Islet precursor cell (in vitro differentiated cells): Measurements from ENCODE around the gene EMB.
"Not testable (repeated sequence)": the region's sequence is repeated elsewhere in the genome, so short reads cannot be mapped to it uniquely, and the experiment has no call there.

Source experiments
- DNase-seq: peaks from one replicate; pipeline ENCODE4 v3.0.0-alpha.2; 2018

Gene EMB, protein sequence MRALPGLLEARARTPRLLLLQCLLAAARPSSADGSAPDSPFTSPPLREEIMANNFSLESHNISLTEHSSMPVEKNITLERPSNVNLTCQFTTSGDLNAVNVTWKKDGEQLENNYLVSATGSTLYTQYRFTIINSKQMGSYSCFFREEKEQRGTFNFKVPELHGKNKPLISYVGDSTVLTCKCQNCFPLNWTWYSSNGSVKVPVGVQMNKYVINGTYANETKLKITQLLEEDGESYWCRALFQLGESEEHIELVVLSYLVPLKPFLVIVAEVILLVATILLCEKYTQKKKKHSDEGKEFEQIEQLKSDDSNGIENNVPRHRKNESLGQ

DNA sequence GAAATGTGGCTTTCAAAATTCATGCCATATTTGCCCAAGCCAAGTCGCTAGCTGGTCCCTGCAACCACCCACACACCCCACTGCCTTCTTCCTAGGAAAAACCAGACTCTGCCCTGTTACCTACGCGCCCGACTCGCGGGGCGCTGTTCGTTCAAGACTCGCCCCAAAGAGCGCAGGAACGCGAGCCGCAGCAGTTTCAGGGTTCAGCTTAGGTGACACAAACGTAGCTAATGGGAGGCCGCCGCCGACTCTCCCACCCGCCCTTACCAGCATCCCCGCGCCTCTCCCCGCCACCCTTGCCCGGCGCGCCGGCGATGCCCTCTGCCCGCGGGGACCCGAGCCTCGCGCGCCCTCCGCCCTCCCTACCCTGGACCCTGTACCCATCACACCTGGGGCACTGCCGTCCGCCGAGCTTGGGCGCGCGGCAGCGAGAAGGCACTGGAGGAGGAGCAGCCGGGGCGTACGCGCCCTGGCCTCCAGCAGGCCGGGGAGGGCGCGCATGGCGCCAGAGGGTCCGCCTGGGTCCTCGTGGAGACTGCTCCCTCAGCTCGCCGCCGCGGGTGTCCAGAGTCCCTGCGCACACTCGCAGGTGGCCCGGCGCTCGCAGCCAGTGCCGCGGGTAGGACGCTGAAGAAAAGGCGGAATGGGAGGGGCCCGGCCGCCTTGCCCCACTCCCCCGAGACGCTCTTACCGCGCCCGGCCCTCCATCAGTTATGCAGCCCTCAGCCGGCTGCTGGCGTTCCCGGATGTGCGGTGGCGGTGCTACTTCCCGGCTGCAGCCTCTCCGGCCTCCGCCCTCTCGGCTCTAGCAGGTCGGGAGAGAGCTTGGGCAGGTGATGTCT lies at the start of gene EMB:
Gene EMB (minus strand): TSS at position 638 of the 842 bp plus-strand sequence. CDS start 137 bp downstream, at position 501.
- DNase-seq: peak; percentile 92

DNA sequence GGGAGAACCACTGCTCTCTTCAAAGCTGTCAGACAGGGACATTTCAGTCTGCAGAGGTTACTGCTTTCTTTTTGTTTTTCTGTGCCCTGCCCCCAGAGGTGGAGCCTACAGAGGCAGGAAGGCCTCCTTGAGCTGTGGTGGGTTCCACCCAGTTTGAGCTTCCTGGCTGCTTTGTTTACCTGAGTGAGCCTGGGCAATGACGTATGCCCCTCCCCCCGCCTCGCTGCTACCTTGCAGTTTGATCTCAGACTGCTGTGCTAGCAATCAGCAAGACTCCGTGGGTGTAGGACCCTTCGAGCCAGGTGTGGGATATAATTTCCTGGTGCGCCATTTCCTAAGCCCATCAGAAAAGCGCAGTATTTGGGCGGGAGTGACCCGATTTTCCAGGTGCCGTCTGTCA lies 48.4 kb upstream of the EMB start:
- not testable (repeated sequence) for DNase-seq

DNA sequence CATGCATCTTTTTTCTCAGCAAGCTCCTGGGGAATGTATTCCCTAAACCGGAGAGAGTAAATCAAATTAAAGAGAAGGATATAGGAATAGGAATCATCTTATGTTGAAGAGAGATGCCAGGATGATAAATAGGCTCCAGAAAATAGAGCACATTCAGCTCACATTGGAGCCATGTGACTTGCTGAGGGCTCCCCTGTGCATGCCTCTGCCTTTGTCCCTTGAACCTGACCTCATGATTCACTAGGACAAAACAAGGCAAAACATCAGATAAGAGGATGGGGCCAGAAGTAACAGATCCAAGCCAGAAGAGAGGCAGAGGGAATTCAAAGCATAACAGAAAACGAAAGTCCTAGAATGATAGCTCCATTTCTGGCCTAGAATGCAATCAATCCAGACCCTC lies 37.7 kb upstream of the EMB start:
- DNase-seq: not testable (repeated sequence)

- DNase-seq: no peak
Observed at GRCh38 chr5:50476549-50476948, 35.5 kb upstream of the EMB start.

GRCh38 chr5:50465015-50465414 lies 23.9 kb upstream of the EMB start:
- DNase-seq: not testable (repeated sequence)

GRCh38 chr5:50463726-50464125 lies 22.6 kb upstream of the EMB start:
- no peak for DNase-seq

DNA sequence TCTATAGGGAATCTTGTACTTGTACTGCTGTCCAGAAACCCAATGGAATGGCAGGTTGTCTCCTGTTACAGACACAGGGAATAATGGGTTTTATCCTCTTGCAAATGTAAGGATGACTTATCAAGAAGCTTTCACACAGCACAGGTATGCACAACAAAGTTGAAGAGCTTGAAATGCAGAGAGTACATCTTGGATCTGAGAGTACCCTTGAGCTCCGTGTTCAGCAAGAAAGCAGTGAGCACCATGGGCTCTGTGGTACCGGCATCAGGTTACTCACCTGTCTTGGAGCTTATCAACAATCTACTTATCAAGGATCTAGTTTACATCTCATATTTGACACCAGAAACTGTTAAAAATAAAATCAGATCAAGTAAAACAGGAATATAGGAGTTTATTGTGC lies 22.0 kb upstream of the EMB start:
- DNase-seq: no peak

DNA sequence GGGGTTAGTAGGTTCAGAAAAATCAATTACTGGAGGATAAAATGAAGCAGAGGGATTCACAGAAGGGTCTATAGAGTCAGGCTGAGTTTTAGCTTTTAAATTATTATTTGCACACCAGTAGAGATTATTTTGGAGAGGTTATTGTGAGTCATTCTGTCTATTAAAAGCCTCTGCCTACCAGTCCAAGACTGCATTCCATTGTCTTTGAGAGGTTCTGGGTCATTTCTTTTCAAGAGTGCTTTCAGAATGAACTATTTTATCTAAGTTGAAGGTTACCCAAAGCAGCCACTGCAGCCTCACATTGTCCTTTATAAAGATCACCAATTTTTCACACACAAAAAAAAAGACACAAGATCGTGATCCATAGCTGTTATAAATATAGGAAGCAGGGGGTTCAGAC lies 21.5 kb upstream of the EMB start:
- DNase-seq: not testable (repeated sequence)

DNA sequence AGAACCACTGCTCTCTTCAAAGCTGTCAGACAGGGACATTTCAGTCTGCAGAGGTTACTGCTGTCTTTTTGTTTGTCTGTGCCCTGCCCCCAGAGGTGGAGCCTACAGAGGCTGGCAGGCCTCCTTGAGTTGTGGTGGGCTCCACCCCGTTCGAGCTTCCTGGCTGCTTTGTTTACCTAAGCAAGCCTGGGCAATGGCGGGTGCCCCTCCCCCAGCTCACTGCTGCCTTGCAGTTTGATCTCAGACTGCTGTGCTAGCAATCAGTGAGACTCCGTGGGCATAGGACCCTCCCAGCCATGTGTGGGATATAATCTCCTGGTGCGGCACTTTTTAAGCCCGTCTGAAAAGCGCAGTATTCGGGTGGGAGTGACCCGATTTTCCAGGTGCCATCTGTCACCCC lies 17.3 kb upstream of the EMB start:
- DNase-seq: not testable (repeated sequence)

DNA sequence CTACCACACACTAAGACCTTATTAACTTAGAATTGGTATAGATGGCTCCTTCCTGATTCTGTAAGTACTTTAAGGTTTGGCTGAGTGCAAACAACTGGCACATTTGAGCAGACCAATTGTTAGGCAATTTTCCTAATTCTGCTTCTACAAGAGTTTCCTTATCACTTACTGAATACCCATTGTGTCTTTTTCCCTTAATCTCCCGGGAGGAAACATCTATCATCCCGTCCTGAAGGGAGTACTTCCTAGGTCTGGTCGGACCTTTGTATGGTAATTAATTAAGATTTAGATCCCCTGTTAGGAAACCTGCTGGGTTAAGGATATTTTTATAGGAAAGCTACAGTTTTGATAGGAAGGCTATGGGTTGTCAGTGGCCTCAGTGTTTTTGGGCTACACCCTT lies 8.2 kb upstream of the EMB start:
- DNase-seq: not testable (repeated sequence)

- DNase-seq: no peak
Observed at GRCh38 chr5:50447941-50448340, 6.9 kb upstream of the EMB start.

GRCh38 chr5:50447228-50447627 lies 6.1 kb upstream of the EMB start:
- DNase-seq: no peak

DNA sequence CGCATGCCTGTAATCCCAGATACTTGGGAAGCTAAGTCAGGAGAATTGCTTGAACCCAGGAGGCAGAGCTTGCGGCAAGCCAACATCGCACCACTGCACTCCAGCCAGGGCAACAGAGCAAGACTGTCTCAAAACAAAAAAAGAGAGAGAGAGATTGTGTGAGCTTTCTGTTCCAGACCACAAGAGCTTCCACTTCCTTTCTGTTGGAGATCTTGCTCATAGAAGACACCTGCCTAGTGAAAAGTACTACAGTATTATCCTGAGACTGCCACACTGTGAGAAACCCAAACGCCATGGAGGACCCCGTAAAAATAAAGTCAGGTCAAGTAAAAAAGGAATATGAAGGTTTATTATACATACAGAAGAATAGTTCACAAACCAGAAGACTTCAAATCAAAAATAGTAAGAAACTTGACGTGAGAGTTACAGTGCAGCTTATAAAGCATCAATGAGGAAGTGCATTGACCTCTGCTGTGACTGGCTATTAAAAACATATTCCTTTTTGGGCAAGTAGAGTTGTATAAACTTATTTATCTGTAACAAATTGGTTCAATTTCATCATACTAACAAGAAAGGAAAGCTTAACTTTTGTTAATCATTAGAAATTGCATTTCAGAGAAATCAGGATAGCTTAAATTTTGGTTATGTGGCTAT lies 4.3 kb upstream of the EMB start:
- no peak for DNase-seq

- DNase-seq: not testable (repeated sequence)
Observed at GRCh38 chr5:50442559-50443539, 1.8 kb upstream of the EMB start.

DNA sequence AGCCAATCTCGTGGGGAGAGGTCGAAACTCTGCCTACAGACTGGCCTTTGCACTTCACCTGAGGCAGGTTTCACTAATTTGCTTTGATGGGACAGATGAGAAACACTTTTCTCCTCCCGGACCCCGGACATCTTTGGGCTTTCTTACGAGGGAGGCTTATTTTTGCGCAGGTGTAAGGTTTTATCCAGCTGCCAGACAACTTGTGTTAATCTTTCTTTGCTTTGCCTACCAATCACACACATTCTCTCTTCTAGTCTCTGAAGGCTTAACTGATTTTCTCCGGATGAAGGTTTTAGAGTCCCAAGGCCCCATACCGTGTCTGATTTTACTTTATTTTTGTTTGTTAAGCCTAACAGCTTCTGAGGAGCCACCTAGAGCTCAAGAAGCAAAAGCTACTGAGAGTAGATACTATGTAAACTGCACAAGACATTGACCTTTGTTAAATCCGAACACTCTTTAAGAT lies 436 bp upstream of the EMB start:
- DNase-seq: no peak

GRCh38 chr5:50439221-50439620 lies 1.9 kb downstream of the EMB start:
- no peak for DNase-seq

DNA sequence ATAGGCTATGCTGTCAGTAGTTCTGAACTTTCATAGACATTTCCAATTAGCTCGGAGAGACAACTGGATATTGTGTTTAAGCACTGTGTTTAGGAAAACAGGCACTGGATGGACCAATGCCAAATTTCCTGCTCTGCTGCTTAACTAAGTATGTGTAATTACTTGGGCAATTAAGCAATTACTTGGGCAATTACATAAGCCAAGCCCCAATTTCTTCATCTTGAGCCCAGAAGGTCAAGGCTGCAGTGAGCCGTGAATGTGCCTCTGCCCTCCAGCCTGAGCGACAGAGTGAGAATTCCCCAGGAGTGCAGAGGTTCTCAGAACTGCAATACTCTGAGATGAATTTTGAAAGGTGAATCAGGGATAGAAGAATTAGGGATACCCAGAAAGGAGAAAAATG lies 3.0 kb downstream of the EMB start:
- DNase-seq: not testable (repeated sequence)

- no peak for DNase-seq
Observed at GRCh38 chr5:50435168-50435567, 5.9 kb downstream of the EMB start.

DNA sequence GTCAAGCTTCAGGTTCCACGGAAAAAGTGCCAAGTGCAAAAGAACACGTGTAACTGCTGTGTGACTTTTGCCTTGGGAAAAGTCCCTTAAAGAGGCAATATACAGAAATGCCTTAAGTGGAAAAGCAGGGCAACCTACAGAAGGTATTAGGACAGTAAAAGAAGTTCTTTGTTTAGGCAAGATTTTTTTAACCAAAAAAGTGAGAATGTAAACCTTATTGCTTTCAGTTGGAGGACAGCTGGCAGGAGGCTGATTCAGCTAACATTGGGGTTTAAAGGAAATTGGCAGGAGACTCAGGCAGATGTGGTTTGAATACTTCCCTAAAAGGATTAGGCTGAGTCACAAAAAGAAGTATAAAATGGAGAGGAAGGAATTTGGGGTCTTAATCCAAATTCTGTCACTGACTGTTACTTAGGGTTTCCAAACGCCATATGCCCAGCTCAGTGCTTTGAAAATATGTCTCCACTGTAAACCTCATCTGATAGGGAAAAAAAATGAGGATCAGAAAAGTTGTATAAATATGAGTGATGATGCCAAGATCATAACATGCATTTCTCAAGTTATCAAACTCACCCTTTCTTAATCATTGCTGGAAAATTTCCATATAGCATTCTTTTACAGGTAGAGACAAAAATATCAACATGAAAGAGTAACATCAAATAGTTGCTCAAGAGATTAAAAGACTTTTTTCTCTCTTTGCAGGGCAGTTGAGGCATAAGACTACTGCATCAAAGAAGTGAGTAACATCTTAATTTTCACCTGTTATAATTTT lies 9.8 kb downstream of the EMB start:
- DNase-seq: not testable (repeated sequence)

- not testable (repeated sequence) for DNase-seq
Observed at GRCh38 chr5:50423100-50423799, 17.8 kb downstream of the EMB start.
